GM23338 (cell line): Measurements from ENCODE around the gene SLC15A4. TPM values are rescaled to one million over a fixed set of nuclear protein-coding genes. Genes with fewer than 3 reads are reported as not detected.
"Not testable (repeated sequence)": the region's sequence is repeated elsewhere in the genome, so short reads cannot be mapped to it uniquely, and the experiment has no call there.

Experiments
- ATAC-seq: fragments of 200-7000 bp; cut with Tn5 transposase; 3 replicates; pipeline ENCODE4 v1.9.1; 2020
- DNase-seq: peaks from one replicate; pipeline ENCODE4 v3.0.0-alpha.2; 2015; ENCODE audit warnings: low spot score
- H2AFZ ChIP-seq: fragments of 200-600 bp; sonication (generic); 2 replicates; pipeline ENCODE4 v1.8.0; 2016; ENCODE audit warnings: antibody characterized with exemption, mild to moderate bottlenecking, moderate library complexity
- H3F3A ChIP-seq: fragments of 200-600 bp; sonication (generic); replicated peaks from 2 replicates; pipeline ENCODE4 v1.8.0; 2017; ENCODE audit warnings: antibody characterized with exemption, mixed run types, low read depth
- H3K27ac ChIP-seq: fragments of 200-600 bp; sonication (generic); 2 replicates; pipeline ENCODE4 v1.6.1; 2016; ENCODE audit warnings: low read depth
- H3K27me3 ChIP-seq: fragments of 200-600 bp; sonication (generic); 2 replicates; pipeline ENCODE4 v1.8.0; 2016; ENCODE audit warnings: mild to moderate bottlenecking, mixed run types, moderate library complexity; ENCODE audit not compliant: insufficient read depth
- H3K36me3 ChIP-seq: fragments of 200-600 bp; sonication (generic); 2 replicates; pipeline ENCODE4 v1.8.0; 2016; ENCODE audit warnings: mild to moderate bottlenecking; ENCODE audit not compliant: insufficient read depth
- H3K4me1 ChIP-seq: fragments of 200-600 bp; sonication (generic); 2 replicates; pipeline ENCODE4 v1.8.0; 2016; ENCODE audit warnings: mild to moderate bottlenecking, moderate library complexity; ENCODE audit not compliant: insufficient read depth
- H3K4me2 ChIP-seq: fragments of 200-600 bp; sonication (generic); 2 replicates; pipeline ENCODE4 v1.7.1; 2017; ENCODE audit warnings: mixed run types
- H3K4me3 ChIP-seq: fragments of 200-600 bp; sonication (generic); 2 replicates; pipeline ENCODE4 v1.6.1; 2016; ENCODE audit warnings: mixed run types
- H3K79me2 ChIP-seq: fragments of 200-600 bp; sonication (generic); replicated peaks from 2 replicates; pipeline ENCODE4 v1.8.0; 2017; ENCODE audit warnings: mild to moderate bottlenecking; ENCODE audit not compliant: insufficient read depth
- H3K9me2 ChIP-seq: fragments of 200-600 bp; sonication (generic); 2 replicates; pipeline ENCODE4 v1.8.0; 2017; ENCODE audit not compliant: insufficient read depth
- H4K20me1 ChIP-seq: fragments of 200-600 bp; sonication (generic); replicated peaks from 2 replicates; pipeline ENCODE4 v1.8.0; 2017; ENCODE audit warnings: mild to moderate bottlenecking; ENCODE audit not compliant: insufficient read depth
- H3K27ac Mint-ChIP-seq: 2 replicates; pipeline ENCODE4 v1.8.0; 2020; ENCODE audit warnings: inconsistent platforms, mild to moderate bottlenecking, moderate library complexity, mixed read lengths
- H3K27me3 Mint-ChIP-seq: 3 replicates; pipeline ENCODE4 v1.8.0; 2022; ENCODE audit warnings: low read depth, mild to moderate bottlenecking, moderate library complexity, mixed read lengths, inconsistent platforms; ENCODE audit not compliant: insufficient read depth, poor library complexity
- H3K36me3 Mint-ChIP-seq: 3 replicates; pipeline ENCODE4 v1.8.0; 2021; ENCODE audit warnings: low read depth, mild to moderate bottlenecking, inconsistent platforms, moderate library complexity, mixed read lengths
- H3K4me1 Mint-ChIP-seq: 3 replicates; pipeline ENCODE4 v1.8.0; 2020; ENCODE audit warnings: mild to moderate bottlenecking, inconsistent platforms, mixed read lengths
- H3K4me3 Mint-ChIP-seq: 3 replicates; pipeline ENCODE4 v1.8.0; 2021; ENCODE audit warnings: moderate library complexity, mild to moderate bottlenecking, inconsistent platforms, mixed read lengths
- H3K9me3 Mint-ChIP-seq: 3 replicates; pipeline ENCODE4 v1.8.0; 2020; ENCODE audit warnings: moderate library complexity, mild to moderate bottlenecking, inconsistent platforms, mixed read lengths
- EZH2phosphoT487 ChIP-seq: fragments of 200-600 bp; sonication (generic); IDR thresholded peaks from one replicate; pipeline ENCODE4 v1.8.1; 2018; ENCODE audit warnings: antibody characterized with exemption; ENCODE audit not compliant: unreplicated experiment
- STAT1 ChIP-seq: IDR thresholded peaks from one replicate; pipeline ENCODE4 v1.6.1; 2016; ENCODE audit warnings: antibody characterized with exemption; ENCODE audit not compliant: unreplicated experiment
- polyA plus RNA-seq: library from polyadenylated mRNA; unstranded; fragments of >200 nt; fragmentation: Nextera tagmentation; extraction: Ambion mirVana; gene quantifications from 2 replicates; pipeline ENCODE4 v1.2.1, GENCODE V29; 2016
- total RNA-seq: library from RNA; depleted of rRNA; stranded (reverse); fragments of >200 nt; shearing (Covaris generic); gene quantifications from 2 replicates; pipeline ENCODE4 v1.2.3, GENCODE V29; 2014
- TF ChIP-seq, protein P1 (sequence below): IDR thresholded peaks from one replicate; pipeline ENCODE4 v1.6.1; 2018; ENCODE audit warnings: antibody characterized with exemption; ENCODE audit not compliant: unreplicated experiment

The SLC15A4 gene
- total and polyA plus RNA-seq, 2 experiments from 2014 or later = 7.7 to 30.3 TPM

DNA sequence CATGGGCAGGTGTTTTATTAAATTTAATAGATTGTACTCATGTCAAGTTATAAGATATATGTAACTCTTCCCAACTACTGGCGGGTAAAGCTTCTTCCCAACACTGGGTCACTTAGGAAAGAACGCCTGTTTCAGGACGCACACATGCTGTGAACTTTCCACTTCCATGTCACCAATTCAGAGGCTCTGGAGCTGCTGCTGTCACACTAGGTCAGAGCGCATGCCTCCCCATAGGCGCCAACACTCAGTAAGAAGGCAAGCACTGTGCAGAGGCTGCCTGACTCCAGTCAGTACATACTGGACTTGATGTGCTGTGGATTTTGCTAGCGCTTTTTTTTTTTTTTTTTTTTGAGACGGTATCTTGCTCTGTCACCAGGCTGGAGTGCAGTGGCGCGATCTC lies 17.2 kb downstream of the SLC15A4 start (continued):
- no peak for TF ChIP-seq EZH2phosphoT487
- TF ChIP-seq, protein P1, sequence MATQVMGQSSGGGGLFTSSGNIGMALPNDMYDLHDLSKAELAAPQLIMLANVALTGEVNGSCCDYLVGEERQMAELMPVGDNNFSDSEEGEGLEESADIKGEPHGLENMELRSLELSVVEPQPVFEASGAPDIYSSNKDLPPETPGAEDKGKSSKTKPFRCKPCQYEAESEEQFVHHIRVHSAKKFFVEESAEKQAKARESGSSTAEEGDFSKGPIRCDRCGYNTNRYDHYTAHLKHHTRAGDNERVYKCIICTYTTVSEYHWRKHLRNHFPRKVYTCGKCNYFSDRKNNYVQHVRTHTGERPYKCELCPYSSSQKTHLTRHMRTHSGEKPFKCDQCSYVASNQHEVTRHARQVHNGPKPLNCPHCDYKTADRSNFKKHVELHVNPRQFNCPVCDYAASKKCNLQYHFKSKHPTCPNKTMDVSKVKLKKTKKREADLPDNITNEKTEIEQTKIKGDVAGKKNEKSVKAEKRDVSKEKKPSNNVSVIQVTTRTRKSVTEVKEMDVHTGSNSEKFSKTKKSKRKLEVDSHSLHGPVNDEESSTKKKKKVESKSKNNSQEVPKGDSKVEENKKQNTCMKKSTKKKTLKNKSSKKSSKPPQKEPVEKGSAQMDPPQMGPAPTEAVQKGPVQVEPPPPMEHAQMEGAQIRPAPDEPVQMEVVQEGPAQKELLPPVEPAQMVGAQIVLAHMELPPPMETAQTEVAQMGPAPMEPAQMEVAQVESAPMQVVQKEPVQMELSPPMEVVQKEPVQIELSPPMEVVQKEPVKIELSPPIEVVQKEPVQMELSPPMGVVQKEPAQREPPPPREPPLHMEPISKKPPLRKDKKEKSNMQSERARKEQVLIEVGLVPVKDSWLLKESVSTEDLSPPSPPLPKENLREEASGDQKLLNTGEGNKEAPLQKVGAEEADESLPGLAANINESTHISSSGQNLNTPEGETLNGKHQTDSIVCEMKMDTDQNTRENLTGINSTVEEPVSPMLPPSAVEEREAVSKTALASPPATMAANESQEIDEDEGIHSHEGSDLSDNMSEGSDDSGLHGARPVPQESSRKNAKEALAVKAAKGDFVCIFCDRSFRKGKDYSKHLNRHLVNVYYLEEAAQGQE = no peak
- no peak for TF ChIP-seq STAT1

- not testable (repeated sequence) for H2AFZ ChIP-seq
These were observed 18.4 kb downstream of the SLC15A4 start for GRCh38 chr12:128805406-128805805.

DNA sequence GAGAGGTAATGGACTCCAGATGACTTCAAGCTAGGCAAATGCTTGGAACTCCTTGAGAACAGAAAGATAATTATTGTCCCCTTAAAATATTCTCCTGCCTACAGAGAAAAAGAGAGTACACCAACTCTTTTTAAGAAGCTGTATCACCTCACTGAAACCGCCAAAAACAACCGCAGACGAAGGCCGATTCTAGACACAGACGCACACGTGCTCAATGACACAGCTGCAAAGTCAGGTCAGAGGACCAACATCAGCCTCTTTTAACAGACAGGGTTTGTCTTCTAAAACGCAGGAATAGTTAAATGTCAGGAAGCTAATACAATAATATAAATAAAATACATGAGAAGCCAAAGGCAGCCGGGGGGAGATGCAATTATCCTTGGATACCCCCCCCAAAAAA lies 19.0 kb downstream of the SLC15A4 start:
- peaks cover 3% of the 10 kb centered on the region for H3K27me3 Mint-ChIP-seq
- Histone ChIP-seq H3K9me2 (no peaks in the 10 kb centered on the region), H3K4me3 (no peak overlapping the region), H2AFZ (no peak overlapping the region), H4K20me1 (peaks cover 5% of the 10 kb centered on the region; the same call in 1 of the 2 replicates), H3F3A (no peaks in the 10 kb centered on the region), H3K79me2 (peaks cover 38% of the 10 kb centered on the region), H3K4me1 (no peaks in the 10 kb centered on the region), H3K27ac (no peak overlapping the region), H3K4me2 (no peak overlapping the region), H3K36me3 (peaks cover 9% of the 10 kb centered on the region; the same call in 1 of the 2 replicates), H3K27me3 (no peaks in the 10 kb centered on the region)
- H3K4me3 Mint-ChIP-seq = no peak overlapping the region
- H3K27ac Mint-ChIP-seq = no peak overlapping the region
- DNase-seq (no peak), ATAC-seq (no peak)
- no peak for TF ChIP-seq EZH2phosphoT487
- TF ChIP-seq, protein P1 = no peak
- H3K9me3 Mint-ChIP-seq = peaks cover 84% of the 10 kb centered on the region
- peaks cover 53% of the 10 kb centered on the region for H3K36me3 Mint-ChIP-seq
- H3K4me1 Mint-ChIP-seq = no peaks in the 10 kb centered on the region

More at GRCh38 chr12:128805406-128805805, 18.4 kb downstream of the SLC15A4 start:
- DNase-seq, ATAC-seq, H3K4me2 ChIP-seq, H3F3A ChIP-seq, H3K4me3 Mint-ChIP-seq, H3K4me1 ChIP-seq, H3K4me1 Mint-ChIP-seq, H3K27ac Mint-ChIP-seq, H3K4me3 ChIP-seq, H3K27me3 Mint-ChIP-seq, H3K27me3 ChIP-seq, H3K27ac ChIP-seq, H3K9me2 ChIP-seq, H4K20me1 ChIP-seq, H3K36me3 ChIP-seq: not testable (repeated sequence)
- peaks cover 43% of the 10 kb centered on the region for H3K79me2 ChIP-seq
- H3K9me3 Mint-ChIP-seq = peaks cover 84% of the 10 kb centered on the region
- H3K36me3 Mint-ChIP-seq = peaks cover 46% of the 10 kb centered on the region
